Panc1 (cell line): Measurements from ENCODE around the gene EFNB1. TPM values are rescaled to one million over a fixed set of nuclear protein-coding genes. Genes with fewer than 3 reads are reported as not detected.

Experiments
- ATAC-seq: fragments of 200-7000 bp; cut with Tn5 transposase; 2 replicates; pipeline ENCODE4 v1.9.1; 2020; ENCODE audit warnings: mild to moderate bottlenecking, moderate library complexity
- BruUV-seq: library from RNA; stranded (reverse); fragments of 400-500 nt; replicated peaks from 2 replicates; lab custom pipeline; 2021; lab: Mats Ljungman, UMichigan
- CTCF ChIA-PET: fragments of 300-600 bp; sonication (Branson Sonifier 250); formaldehyde crosslinking; loops from one replicate; lab custom pipeline; 2022; ENCODE audit warnings: antibody characterized with exemption; lab: Charles Lee
- POLR2A ChIA-PET: fragments of 300-600 bp; sonication (Branson Sonifier 250); formaldehyde crosslinking; loops from one replicate; lab custom pipeline; 2022; ENCODE audit warnings: antibody characterized with exemption; lab: Charles Lee
- DNase-seq: peaks from one replicate; pipeline ENCODE4 v3.0.0-alpha.2; 2010; ENCODE audit warnings: low read depth, low spot score
- H3K27ac ChIP-seq: 2 replicates; pipeline ENCODE4 v1.5.1; 2011; ENCODE audit warnings: mild to moderate bottlenecking, low read length, inconsistent platforms
- H3K27me3 ChIP-seq: fragments of 200-500 bp; sonication (Bioruptor generic); 2 replicates; pipeline ENCODE4 v1.6.0; 2014; ENCODE audit warnings: low read length, inconsistent platforms; ENCODE audit not compliant: control insufficient read depth, insufficient read depth
- H3K36me3 ChIP-seq: fragments of 200-500 bp; sonication (Bioruptor generic); 2 replicates; pipeline ENCODE4 v1.5.1; 2014; ENCODE audit warnings: inconsistent platforms, mild to moderate bottlenecking, low read length, moderate library complexity; ENCODE audit not compliant: control insufficient read depth, insufficient read depth
- H3K4me1 ChIP-seq: 2 replicates; pipeline ENCODE4 v1.5.1; 2011; ENCODE audit warnings: inconsistent platforms, mild to moderate bottlenecking, low read length, moderate library complexity; ENCODE audit not compliant: control insufficient read depth, insufficient read depth
- H3K4me3 ChIP-seq, 2 experiments: 2 replicates each; pipeline ENCODE4 v1.5.1; 2011 to 2012; ENCODE audit warnings: low read depth in 2 of 2, low read length in 2 of 2, mild to moderate bottlenecking in 2 of 2, inconsistent platforms in 1 of 2, moderate library complexity in 1 of 2
- H3K9me3 ChIP-seq: fragments of 200-500 bp; sonication (Bioruptor generic); 2 replicates; pipeline ENCODE4 v1.5.1; 2014; ENCODE audit warnings: low read depth, mild to moderate bottlenecking, inconsistent platforms, low read length, moderate library complexity; ENCODE audit not compliant: control insufficient read depth, insufficient read depth
- POLR2AphosphoS5 ChIP-seq: IDR thresholded peaks from 2 replicates; pipeline ENCODE4 v1.6.1; 2012; ENCODE audit warnings: mild to moderate bottlenecking, low read depth, low read length, moderate library complexity
- SIN3A ChIP-seq: IDR thresholded peaks from 2 replicates; pipeline ENCODE4 v1.6.1; 2012; ENCODE audit warnings: low read depth, mild to moderate bottlenecking, low read length, moderate library complexity, borderline replicate concordance; ENCODE audit not compliant: insufficient read depth
- TCF7L2 ChIP-seq: IDR thresholded peaks from 2 replicates; pipeline ENCODE4 v1.6.1; 2011; ENCODE audit warnings: mild to moderate bottlenecking, low read depth, low read length, inconsistent platforms
- in situ Hi-C: cut with HindIII; loops from 2 replicates; pipeline ENCODE4 v1.10.0; 2016; ENCODE audit warnings: low sequenced_read_pairs, low pct_unique_long_range_greater_than_20kb
- intact Hi-C: fragments of 100-400 bp; cut with micrococcal nuclease; formaldehyde crosslinking; loops from one replicate; pipeline ENCODE4 v1.10.0; 2022; ENCODE audit not compliant: unreplicated experiment
- total RNA-seq: library from RNA; stranded (reverse); gene quantifications from one replicate; pipeline ENCODE4 v1.2.1, GENCODE V29; 2021; ENCODE audit not compliant: unreplicated experiment
- TF ChIP-seq, protein P1 (sequence below): fragments of 450-650 bp; IDR thresholded peaks from 2 replicates; pipeline ENCODE4 v1.5.1; 2017; ENCODE audit warnings: mild to moderate bottlenecking
- TF ChIP-seq, protein P2 (sequence below), 2 experiments: IDR thresholded peaks; 2 replicates each; pipeline ENCODE4 v1.6.1; 2011 to 2012; ENCODE audit warnings: low read depth in 2 of 2, control low read depth in 1 of 2, low read length in 1 of 2, mild to moderate bottlenecking in 1 of 2, moderate library complexity in 1 of 2; ENCODE audit not compliant: insufficient read depth in 1 of 2

The EFNB1 gene
- total RNA-seq, 1 experiment from 2014 or later = 12.9 TPM

GRCh38 chrX:68876731-68877130 lies 47.9 kb downstream of the EFNB1 start:
- in situ Hi-C loops (no loop called here), intact Hi-C loops (no loop called here)
- Histone ChIP-seq H3K27me3 (no peaks in the 10 kb centered on the region), H3K4me3 (no peak overlapping the region), H3K36me3 (no peaks in the 10 kb centered on the region), H3K27ac (no peak overlapping the region), H3K4me1 (no peaks in the 10 kb centered on the region), H3K9me3 (no peaks in the 10 kb centered on the region)
- DNase-seq (no peak), ATAC-seq (no peak)
- POLR2A ChIA-PET = no interaction called here
- no TSS peak for BruUV-seq
- TF ChIP-seq POLR2AphosphoS5 = no peak
- no peak for TF ChIP-seq SIN3A
- TF ChIP-seq, protein P1, sequence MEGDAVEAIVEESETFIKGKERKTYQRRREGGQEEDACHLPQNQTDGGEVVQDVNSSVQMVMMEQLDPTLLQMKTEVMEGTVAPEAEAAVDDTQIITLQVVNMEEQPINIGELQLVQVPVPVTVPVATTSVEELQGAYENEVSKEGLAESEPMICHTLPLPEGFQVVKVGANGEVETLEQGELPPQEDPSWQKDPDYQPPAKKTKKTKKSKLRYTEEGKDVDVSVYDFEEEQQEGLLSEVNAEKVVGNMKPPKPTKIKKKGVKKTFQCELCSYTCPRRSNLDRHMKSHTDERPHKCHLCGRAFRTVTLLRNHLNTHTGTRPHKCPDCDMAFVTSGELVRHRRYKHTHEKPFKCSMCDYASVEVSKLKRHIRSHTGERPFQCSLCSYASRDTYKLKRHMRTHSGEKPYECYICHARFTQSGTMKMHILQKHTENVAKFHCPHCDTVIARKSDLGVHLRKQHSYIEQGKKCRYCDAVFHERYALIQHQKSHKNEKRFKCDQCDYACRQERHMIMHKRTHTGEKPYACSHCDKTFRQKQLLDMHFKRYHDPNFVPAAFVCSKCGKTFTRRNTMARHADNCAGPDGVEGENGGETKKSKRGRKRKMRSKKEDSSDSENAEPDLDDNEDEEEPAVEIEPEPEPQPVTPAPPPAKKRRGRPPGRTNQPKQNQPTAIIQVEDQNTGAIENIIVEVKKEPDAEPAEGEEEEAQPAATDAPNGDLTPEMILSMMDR = no peak
- TF ChIP-seq, protein P2, sequence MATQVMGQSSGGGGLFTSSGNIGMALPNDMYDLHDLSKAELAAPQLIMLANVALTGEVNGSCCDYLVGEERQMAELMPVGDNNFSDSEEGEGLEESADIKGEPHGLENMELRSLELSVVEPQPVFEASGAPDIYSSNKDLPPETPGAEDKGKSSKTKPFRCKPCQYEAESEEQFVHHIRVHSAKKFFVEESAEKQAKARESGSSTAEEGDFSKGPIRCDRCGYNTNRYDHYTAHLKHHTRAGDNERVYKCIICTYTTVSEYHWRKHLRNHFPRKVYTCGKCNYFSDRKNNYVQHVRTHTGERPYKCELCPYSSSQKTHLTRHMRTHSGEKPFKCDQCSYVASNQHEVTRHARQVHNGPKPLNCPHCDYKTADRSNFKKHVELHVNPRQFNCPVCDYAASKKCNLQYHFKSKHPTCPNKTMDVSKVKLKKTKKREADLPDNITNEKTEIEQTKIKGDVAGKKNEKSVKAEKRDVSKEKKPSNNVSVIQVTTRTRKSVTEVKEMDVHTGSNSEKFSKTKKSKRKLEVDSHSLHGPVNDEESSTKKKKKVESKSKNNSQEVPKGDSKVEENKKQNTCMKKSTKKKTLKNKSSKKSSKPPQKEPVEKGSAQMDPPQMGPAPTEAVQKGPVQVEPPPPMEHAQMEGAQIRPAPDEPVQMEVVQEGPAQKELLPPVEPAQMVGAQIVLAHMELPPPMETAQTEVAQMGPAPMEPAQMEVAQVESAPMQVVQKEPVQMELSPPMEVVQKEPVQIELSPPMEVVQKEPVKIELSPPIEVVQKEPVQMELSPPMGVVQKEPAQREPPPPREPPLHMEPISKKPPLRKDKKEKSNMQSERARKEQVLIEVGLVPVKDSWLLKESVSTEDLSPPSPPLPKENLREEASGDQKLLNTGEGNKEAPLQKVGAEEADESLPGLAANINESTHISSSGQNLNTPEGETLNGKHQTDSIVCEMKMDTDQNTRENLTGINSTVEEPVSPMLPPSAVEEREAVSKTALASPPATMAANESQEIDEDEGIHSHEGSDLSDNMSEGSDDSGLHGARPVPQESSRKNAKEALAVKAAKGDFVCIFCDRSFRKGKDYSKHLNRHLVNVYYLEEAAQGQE (IDR thresholded peaks at IDR 0.05; ENCODE audit: insufficient read depth in 1 of 2, low read depth in 2 of 2, low read length in 1 of 2) = no peak
- TF ChIP-seq TCF7L2 = no peak
- CTCF ChIA-PET = no interaction called here

DNA sequence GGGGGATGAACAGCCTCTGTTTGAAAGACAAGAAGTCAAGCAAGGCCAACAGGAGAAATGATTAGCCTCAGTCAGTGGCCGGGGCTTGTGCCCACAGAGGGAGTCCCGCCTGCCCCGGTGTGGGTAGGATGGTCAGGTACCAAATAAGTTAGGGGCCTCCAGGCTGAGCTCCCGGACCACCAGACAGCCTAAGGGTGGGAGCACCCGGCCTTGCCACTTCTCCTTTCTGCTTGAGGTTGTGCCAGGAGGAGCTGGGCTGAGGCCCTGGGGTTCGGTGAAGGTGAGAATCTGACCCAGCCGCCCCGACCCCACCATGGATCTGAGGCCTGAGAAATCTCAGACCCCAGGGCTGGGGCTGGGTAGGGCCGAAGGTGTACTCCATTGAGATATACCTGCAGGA lies 48.8 kb downstream of the EFNB1 start:
- no TSS peak for BruUV-seq
- ATAC-seq (no peak), DNase-seq (no peak)
- no peak for TF ChIP-seq SIN3A
- CTCF ChIA-PET = no interaction called here
- H3K36me3 ChIP-seq = no peaks in the 10 kb centered on the region
- H3K4me3 ChIP-seq = no peak overlapping the region
- H3K9me3 ChIP-seq = no peaks in the 10 kb centered on the region
- in situ Hi-C loops = no loop called here
- no peaks in the 10 kb centered on the region for H3K27me3 ChIP-seq
- H3K4me1 ChIP-seq = no peaks in the 10 kb centered on the region
- POLR2A ChIA-PET = no interaction called here
- intact Hi-C loops = no loop called here
- no peak overlapping the region for H3K27ac ChIP-seq

DNA sequence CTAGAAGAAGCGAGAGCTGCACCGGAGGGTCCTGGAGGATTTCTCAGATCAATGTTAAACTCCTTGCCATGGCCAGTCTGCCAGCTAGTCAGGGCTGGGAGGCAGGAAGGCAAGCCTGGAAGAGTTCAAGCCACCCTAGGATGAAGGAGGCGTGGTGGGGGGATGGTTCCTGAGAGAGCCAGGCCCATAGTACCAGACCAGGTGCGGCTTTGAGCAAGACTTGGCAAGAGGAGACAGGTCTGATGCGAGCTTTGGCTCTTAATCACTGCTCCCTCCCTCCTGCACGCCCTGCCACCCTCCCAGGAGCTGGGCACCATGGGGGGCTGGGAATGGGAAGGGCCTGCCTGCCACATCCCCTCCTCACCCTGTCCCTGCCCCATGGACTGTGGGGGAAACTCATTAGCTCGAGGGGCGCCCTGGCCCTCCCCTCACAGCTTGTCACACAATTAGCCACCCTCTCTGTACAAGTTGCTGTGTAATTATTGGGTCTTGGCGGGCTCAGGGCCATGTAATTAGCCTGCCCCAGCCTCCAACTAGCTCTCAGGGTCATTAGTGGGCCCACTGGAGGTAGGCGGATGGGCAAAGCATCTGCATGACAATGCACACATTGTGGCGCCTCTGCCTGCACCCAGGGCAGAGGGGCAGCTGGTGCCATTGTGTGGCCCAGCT lies 50.3 kb downstream of the EFNB1 start:
- no peak for ATAC-seq
- intact Hi-C loops (no loop called here), in situ Hi-C loops (no loop called here)
- TF ChIP-seq, protein P2 (IDR thresholded peaks at IDR 0.05; ENCODE audit: insufficient read depth in 1 of 2, low read depth in 2 of 2, low read length in 1 of 2) = no peak
- TF ChIP-seq SIN3A (no peak), TCF7L2 (no peak), POLR2AphosphoS5 (no peak)
- TF ChIP-seq, protein P1 = no peak
- Histone ChIP-seq H3K9me3 (no peaks in the 10 kb centered on the region), H3K27ac (no peak overlapping the region), H3K27me3 (no peaks in the 10 kb centered on the region), H3K4me3 (no peak overlapping the region), H3K4me1 (no peaks in the 10 kb centered on the region), H3K36me3 (no peaks in the 10 kb centered on the region)
- CTCF ChIA-PET = no interaction called here
- POLR2A ChIA-PET = no interaction called here
- BruUV-seq = no TSS peak
- DNase-seq = no peak
